ENCODE measurements around the gene TRIM67.

Gene TRIM67

DNA sequence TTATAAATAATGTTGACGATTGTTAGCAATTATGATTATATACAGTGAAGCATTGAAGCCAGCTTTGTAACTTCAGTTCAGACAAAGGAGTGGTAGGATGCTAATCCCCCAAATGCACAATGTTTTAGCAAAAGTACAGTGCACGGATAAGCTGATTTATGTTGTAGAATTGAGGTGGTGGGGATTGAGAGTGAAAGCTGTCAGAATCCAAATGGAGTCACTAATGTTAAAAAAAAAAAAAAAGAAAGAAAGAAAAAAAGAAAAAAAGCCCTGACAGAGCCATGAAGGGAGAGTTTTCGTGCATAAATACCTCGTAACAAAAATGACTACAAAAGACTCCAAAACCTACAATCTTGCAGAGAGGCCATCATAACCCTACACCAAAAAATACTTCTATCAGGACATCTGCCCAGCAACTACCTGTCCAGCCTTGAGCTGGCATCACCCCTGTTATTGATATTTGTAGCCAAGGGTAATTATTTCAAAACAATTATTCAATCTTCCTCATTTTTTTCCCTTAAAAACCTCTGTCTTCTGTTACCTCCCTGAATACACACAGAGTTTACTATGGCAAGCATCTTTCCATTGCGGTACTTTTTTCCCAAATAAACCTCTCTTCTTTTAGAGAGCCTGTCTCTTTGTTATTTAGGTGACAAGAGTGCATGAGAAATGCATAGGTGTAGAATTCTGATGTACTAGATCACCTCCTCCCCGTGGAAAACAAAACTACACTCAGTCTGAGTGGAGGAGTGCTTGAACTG lies 2.5 kb upstream of the TRIM67 start (continued):
- no peak for TF ChIP-seq ZNF18 (tag by site-specific recombination; IDR thresholded peaks at IDR 0.05)
- no peak for TF ChIP-seq ZNF701 (tag by site-specific recombination; IDR thresholded peaks at IDR 0.05)
- no peak for TF ChIP-seq ZNF830 (tag by site-specific recombination; IDR thresholded peaks at IDR 0.05; ENCODE audit: low read depth)
- no peak for TF ChIP-seq SALL2 (tag by site-specific recombination; IDR thresholded peaks at IDR 0.05; ENCODE audit: borderline replicate concordance)
- TF ChIP-seq, protein P1, sequence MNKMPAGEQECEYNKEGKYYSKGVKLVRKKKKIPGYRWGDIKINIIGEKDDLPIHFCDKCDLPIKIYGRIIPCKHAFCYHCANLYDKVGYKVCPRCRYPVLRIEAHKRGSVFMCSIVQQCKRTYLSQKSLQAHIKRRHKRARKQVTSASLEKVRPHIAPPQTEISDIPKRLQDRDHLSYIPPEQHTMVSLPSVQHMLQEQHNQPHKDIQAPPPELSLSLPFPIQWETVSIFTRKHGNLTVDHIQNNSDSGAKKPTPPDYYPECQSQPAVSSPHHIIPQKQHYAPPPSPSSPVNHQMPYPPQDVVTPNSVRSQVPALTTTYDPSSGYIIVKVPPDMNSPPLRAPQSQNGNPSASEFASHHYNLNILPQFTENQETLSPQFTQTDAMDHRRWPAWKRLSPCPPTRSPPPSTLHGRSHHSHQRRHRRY (tag by site-specific recombination; IDR thresholded peaks at IDR 0.05) = no peak
- TF ChIP-seq, protein P2, sequence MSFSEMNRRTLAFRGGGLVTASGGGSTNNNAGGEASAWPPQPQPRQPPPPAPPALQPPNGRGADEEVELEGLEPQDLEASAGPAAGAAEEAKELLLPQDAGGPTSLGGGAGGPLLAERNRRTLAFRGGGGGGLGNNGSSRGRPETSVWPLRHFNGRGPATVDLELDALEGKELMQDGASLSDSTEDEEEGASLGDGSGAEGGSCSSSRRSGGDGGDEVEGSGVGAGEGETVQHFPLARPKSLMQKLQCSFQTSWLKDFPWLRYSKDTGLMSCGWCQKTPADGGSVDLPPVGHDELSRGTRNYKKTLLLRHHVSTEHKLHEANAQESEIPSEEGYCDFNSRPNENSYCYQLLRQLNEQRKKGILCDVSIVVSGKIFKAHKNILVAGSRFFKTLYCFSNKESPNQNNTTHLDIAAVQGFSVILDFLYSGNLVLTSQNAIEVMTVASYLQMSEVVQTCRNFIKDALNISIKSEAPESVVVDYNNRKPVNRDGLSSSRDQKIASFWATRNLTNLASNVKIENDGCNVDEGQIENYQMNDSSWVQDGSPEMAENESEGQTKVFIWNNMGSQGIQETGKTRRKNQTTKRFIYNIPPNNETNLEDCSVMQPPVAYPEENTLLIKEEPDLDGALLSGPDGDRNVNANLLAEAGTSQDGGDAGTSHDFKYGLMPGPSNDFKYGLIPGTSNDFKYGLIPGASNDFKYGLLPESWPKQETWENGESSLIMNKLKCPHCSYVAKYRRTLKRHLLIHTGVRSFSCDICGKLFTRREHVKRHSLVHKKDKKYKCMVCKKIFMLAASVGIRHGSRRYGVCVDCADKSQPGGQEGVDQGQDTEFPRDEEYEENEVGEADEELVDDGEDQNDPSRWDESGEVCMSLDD (tag by site-specific recombination; IDR thresholded peaks at IDR 0.05) = no peak
- no peak for TF ChIP-seq ZNF843 (tag by site-specific recombination; IDR thresholded peaks at IDR 0.05)

DNA sequence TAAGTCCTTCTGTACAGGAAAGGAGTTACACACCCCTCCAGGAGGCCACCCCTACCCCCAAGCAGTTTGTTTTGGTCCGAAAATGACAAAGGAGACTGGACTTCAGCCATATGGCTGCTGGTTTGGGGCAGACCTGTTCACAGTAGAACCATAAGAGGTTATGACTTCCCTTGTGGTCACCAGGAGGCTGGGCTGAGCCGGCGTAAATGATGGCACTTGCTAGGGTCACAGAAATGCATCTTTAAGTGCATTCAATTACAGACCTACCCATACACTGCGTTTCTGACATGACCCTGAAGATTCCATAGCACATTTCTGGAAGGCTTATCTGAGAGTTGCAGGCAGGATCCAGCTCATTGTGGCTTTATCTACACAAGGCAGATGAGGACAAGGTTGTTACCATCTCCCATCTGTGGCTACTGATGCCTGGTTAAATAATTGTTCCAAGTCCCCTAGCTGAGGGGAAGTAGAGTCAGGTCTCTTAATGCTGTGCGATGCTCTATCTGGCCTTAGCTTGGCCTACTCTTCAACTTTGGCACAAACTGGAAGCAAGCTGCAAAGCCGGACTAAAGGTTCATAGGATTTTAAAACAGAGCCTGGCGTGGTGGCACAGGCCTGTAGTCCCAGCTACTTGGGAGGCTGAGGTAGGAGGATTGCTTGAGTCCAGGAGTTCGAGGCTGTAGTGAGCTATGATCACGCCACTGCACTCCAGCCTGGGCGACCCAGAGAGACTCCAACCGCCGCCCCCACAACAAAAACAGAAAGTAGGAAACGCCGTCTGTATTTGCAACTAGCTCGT lies 1.7 kb upstream of the TRIM67 start:
- no peak overlapping the region for H3K27ac ChIP-seq (ENCODE audit: extremely low read depth, low read depth, low read length)
- H3K4me1 ChIP-seq (ENCODE audit: control insufficient read depth, insufficient read depth, low read length) = peaks cover 4% of the 10 kb centered on the region
- H3K36me3 ChIP-seq (ENCODE audit: control insufficient read depth in 2 of 2, insufficient read depth in 1 of 2, low read length in 2 of 2) = no peaks in the 10 kb centered on the region
- no peak overlapping the region for H3K4me3 ChIP-seq (ENCODE audit: low read depth, low read length)
- POLR2A ChIA-PET = interaction anchor here (0.8 kb wide), 1 partner anchor 141 kb away, joined by 5 read pairs; no protein-coding TSS in a partner anchor
- no peak for TF ChIP-seq ZBTB21 (tag by site-specific recombination; IDR thresholded peaks at IDR 0.05)
- no peak for TF ChIP-seq ZBTB1 (tag by site-specific recombination; IDR thresholded peaks at IDR 0.05)
- no peak for TF ChIP-seq ZNF16 (tag by site-specific recombination; IDR thresholded peaks at IDR 0.05; ENCODE audit: low read depth)
- no peak for TF ChIP-seq ZNF837 (tag by site-specific recombination; IDR thresholded peaks at IDR 0.05)
- CTCF ChIA-PET = no interaction called here
- H3K9me3 ChIP-seq (ENCODE audit: control insufficient read depth, insufficient read depth, low read depth, low read length) = no peaks in the 10 kb centered on the region

GRCh38 chr1:231160895-231161666 lies 777 bp upstream of the TRIM67 start:
- TF ChIP-seq ZNF202 (tag by site-specific recombination; IDR thresholded peaks at IDR 0.05; ENCODE audit: borderline replicate concordance) (no peak), ZNF18 (tag by site-specific recombination; IDR thresholded peaks at IDR 0.05) (no peak), ZNF10 (tag by site-specific recombination; IDR thresholded peaks at IDR 0.05) (no peak), ZNF132 (tag by site-specific recombination; IDR thresholded peaks at IDR 0.05; ENCODE audit: borderline replicate concordance) (no peak)
- Histone ChIP-seq H3K27ac (ENCODE audit: extremely low read depth, low read depth, low read length) (no peak overlapping the region), H3K36me3 (ENCODE audit: control insufficient read depth in 2 of 2, insufficient read depth in 1 of 2, low read length in 2 of 2) (no peaks in the 10 kb centered on the region), H3K4me1 (ENCODE audit: control insufficient read depth, insufficient read depth, low read length) (peaks cover 4% of the 10 kb centered on the region), H3K4me3 (ENCODE audit: low read depth, low read length) (peak overlapping the region; percentile 44), H3K9me3 (ENCODE audit: control insufficient read depth, insufficient read depth, low read depth, low read length) (no peaks in the 10 kb centered on the region)
- ChIA-PET CTCF (interaction anchor here (0.5 kb wide), 1 partner anchor 1027 kb away, joined by 3 read pairs; no protein-coding TSS in a partner anchor), POLR2A (no interaction called here)
